K562 (cell line): Measurements from ENCODE around the gene MARCHF3.

Source experiments
- CHD2 ChIP-seq: IDR thresholded peaks from 2 replicates; pipeline ENCODE4 v1.6.1; 2011; ENCODE audit warnings: low read depth, low read length
- CREM ChIP-seq: IDR thresholded peaks from 2 replicates; pipeline ENCODE4 v1.6.1; 2014; ENCODE audit warnings: antibody characterized with exemption, low read depth
- FOXA1 ChIP-seq: fragments of 450-650 bp; IDR thresholded peaks from 2 replicates; pipeline ENCODE4 v1.6.1; 2016; ENCODE audit warnings: mild to moderate bottlenecking, borderline replicate concordance

DNA sequence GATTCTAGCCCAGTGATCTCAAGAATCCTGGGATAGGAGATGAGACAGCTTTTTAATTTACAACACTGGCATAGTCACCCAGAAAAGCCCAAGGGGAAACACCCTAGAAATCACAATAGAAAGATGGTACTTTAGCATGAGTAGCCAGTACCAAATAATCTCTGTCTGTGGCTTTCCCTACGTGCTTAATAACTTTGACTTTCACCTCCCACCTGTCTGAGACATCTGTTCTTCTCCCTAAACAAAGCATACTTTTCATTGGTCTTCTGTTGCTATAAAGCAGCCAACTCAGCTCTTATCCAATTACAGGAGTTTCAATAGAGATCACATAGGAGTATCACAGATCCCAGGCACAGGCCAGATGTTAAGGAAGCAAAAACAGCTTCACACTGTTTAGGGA, 10.4 kb downstream of the MARCHF3 start:
- TF ChIP-seq CHD2 (no peak), CREM (no peak), FOXA1 (no peak)
